IPS DF 4.7 (cell line): ENCODE measurements around the gene CASKIN1.
"Not testable (repeated sequence)": the region's sequence is repeated elsewhere in the genome, so short reads cannot be mapped to it uniquely, and the experiment has no call there.

ENCODE experiments used
- DNase-seq: peaks from one replicate; pipeline ENCODE4 v3.0.0-alpha.2; 2013; ENCODE audit warnings: low spot score; ENCODE audit errors: extremely low read depth

The CASKIN1 gene

GRCh38 chr16:2135071-2135470 is 61.3 kb downstream of the CASKIN1 start:
- not testable (repeated sequence) for DNase-seq

- DNase-seq = not testable (repeated sequence)
Measured at GRCh38 chr16:2133797-2134196, 62.6 kb downstream of the CASKIN1 start.

- not testable (repeated sequence) for DNase-seq
Measured at GRCh38 chr16:2129890-2130447, 66.4 kb downstream of the CASKIN1 start.

GRCh38 chr16:2129251-2129650 is 67.2 kb downstream of the CASKIN1 start:
- not testable (repeated sequence) for DNase-seq

- DNase-seq = not testable (repeated sequence)
Measured at GRCh38 chr16:2127630-2128280, 68.7 kb downstream of the CASKIN1 start.
